ENCODE results near the gene POMP. TPM values are rescaled to one million over a fixed set of nuclear protein-coding genes. Genes with fewer than 3 reads are reported as not detected.

Gene POMP, protein sequence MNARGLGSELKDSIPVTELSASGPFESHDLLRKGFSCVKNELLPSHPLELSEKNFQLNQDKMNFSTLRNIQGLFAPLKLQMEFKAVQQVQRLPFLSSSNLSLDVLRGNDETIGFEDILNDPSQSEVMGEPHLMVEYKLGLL
- 10 to 100 TPM; 88.2 to 93.7 TPM for total RNA-seq

GRCh38 chr13:28658796-28659620, at the start of gene POMP:
POMP (plus strand) TSS chr13:28659130; CDS start chr13:28659185, 55 bp downstream.
- H3K9me3 ChIP-seq = no peaks in the 10 kb centered on the region
- H3K4me3 ChIP-seq = peak within 1 kb of the TSS; percentile 75 to 90
- DNase-seq (ENCODE audit: low spot score) = peak; percentile 93
- peaks cover 0 to 50% of the 10 kb centered on the region in 2 donors for H3K4me1 ChIP-seq
- no peaks in the 10 kb centered on the region for H3K27me3 ChIP-seq
- no peak for TF ChIP-seq CTCF (IDR thresholded peaks at IDR 0.05)
- H3K27ac ChIP-seq = peak within 1 kb of the TSS; percentile 90 to 98
- H3K36me3 ChIP-seq = peaks cover 21% of the 10 kb centered on the region

DNA sequence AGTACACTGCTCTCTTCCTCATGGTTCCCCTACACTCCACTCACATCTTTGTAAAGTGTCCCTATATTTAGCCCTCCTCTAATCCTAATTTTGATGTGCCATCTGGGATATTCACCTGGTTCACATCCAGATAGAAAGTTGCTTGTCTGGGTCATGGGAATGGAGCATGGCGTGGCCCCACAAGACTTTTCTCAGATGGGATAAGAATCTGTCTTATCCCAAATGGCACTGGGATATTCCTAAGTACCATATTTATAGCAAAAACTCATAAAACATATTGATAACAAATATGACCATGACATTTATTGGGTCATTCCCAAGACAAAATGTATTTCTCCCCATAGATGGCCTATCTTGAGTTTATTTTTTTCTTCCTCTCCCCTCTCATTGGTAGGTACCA, 49.5 kb upstream of the POMP start:
- Histone ChIP-seq H3K27me3 (no peaks in the 10 kb centered on the region), H3K4me1 (no peaks in the 10 kb centered on the region), H3K4me3 (no peak overlapping the region), H3K27ac (no peak overlapping the region), H3K9me3 (no peaks in the 10 kb centered on the region), H3K36me3 (no peaks in the 10 kb centered on the region)
- no peak for DNase-seq (ENCODE audit: low spot score)
- no peak for TF ChIP-seq CTCF (IDR thresholded peaks at IDR 0.05)

DNA sequence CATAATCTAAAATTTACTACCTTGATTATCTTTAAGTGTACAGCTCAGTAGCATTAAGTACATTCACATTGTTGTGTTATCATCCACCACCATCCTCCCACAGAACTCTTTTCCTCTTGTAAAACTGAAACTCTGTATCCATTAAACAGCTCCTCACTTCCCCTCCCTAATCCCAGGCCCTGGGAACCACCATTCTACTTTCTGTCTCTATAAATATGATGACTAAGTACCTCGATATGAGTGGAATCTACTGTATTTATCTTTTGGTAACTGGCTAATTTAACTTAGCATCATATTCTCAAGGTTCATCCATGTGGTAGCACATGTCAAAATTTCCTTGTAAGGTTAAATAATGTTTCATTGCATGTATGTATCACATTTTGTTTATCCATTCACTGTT, 49.0 kb upstream of the POMP start:
- DNase-seq (ENCODE audit: low spot score) = no peak
- Histone ChIP-seq H3K4me1 (no peaks in the 10 kb centered on the region), H3K4me3 (no peak overlapping the region), H3K36me3 (no peaks in the 10 kb centered on the region), H3K27me3 (no peaks in the 10 kb centered on the region), H3K9me3 (no peaks in the 10 kb centered on the region), H3K27ac (no peak overlapping the region)
- no peak for TF ChIP-seq CTCF (IDR thresholded peaks at IDR 0.05)

DNA sequence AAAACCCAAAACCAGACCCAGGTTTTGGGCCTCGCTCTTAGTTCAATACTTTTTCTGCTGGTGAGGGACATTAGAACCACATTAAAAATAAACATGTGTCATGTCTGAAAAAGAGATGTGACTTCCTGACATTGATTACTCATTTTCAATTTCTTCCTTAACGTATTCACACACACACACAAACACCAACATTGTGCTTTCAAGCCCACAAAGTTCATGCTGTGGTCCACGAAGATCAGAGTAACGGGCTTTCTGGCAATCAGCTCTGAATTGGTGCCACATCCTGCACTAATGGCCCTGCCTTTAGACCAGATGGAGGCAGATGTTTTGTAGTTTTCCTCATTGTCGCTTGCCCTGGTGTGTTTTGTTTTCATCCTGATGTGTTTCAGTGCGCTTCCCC, 47.9 kb upstream of the POMP start:
- no peak for TF ChIP-seq CTCF (IDR thresholded peaks at IDR 0.05)
- Histone ChIP-seq H3K27me3 (no peaks in the 10 kb centered on the region), H3K4me1 (no peaks in the 10 kb centered on the region), H3K36me3 (no peaks in the 10 kb centered on the region), H3K27ac (no peak overlapping the region), H3K4me3 (no peak overlapping the region), H3K9me3 (no peaks in the 10 kb centered on the region)
- no peak for DNase-seq (ENCODE audit: low spot score)

- TF ChIP-seq CTCF (IDR thresholded peaks at IDR 0.05) = no peak
- no peaks in the 10 kb centered on the region for H3K27me3 ChIP-seq
- no peak overlapping the region for H3K4me3 ChIP-seq
- no peaks in the 10 kb centered on the region for H3K9me3 ChIP-seq
- H3K4me1 ChIP-seq = no peaks in the 10 kb centered on the region
- no peaks in the 10 kb centered on the region for H3K36me3 ChIP-seq
- DNase-seq (ENCODE audit: low spot score) = no peak
- no peak overlapping the region for H3K27ac ChIP-seq
These were observed 47.2 kb upstream of the POMP start for GRCh38 chr13:28611654-28612131.

Measured in right atrium auricular region (tissue), 2 donors.